Endothelial cell of hepatic sinusoid (primary cell): ENCODE measurements around the gene PSMB7.

ENCODE experiments used
- in situ Hi-C: cut with HindIII; loops from 2 replicates; pipeline ENCODE4 v1.10.0; 2017; ENCODE audit warnings: low sequenced_read_pairs

The PSMB7 gene

DNA sequence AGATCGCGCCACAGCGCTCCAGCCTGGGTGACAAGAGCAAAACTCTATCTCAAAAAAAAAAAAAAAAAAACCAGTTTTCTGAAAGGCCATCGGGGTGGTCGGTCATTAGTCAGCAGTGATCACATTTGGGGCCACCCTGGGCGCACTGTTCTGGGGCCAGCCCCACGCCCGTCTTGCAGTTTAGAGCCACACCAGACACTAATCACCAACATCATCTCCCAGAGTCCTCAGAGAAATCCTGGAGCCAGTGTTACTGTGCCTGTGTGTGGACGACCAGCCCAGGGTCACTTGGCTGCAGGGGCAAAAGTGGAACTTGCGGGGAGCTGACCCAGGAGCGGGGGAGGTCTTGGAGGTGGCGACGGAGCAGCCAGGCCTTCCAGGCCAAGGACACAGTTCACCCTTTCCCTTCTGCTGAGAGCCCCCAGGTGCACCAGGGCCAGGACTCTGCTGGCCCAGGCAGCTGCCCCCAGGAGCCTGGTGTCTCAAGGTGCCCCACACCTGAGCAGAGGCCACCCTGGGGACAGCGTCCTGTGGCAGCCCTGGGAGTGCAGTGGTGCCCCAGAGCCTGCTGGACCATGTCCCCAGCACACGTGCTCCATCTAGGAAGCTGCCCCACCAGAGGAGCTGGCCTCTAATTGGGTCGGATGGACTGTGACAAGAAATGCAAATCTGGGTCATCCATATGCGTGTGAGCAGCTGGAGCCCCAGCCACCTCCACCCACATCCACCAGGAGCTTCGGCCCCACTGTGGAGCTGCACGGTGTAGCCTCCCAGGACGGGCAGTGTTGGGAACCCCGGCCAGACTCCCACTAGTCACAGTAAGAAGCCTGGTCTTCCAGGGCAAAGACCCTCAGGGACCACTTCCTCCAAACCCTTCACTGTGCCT, 106.4 kb downstream of the PSMB7 start:
- in situ Hi-C loops, result no loop called here

DNA sequence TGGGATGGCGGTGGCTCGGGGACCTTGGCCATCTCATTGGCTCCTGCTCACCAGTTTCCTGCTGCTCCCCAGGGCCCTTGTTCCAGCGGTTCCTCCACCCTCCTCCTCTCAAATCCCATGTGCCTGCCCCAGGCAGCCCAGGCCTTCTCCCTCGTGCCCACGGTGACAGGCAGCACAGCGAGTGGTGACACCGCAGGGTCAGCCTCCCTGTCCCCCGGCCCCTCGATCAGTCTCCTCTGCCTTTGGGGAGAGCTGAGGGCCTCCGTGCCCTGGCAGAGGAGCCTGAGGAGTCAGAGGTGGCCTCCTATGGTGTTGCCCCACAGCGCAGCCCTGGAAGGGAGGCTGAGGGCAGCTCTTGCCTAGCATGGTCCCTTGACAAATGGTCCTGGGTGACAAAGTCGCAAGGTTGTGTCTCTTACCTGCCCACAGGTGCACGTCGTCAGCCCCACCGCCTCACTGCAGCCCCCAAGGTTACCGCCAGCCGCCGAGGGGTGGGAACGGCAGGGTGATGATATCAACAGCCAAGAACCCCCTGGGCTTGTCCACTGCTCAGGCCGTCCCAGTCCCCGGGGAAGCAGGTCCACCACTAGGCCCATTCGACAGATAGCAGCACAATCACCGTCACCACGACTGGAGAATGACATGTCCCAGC, 107.7 kb downstream of the PSMB7 start:
- in situ Hi-C loops, result no loop called here

DNA sequence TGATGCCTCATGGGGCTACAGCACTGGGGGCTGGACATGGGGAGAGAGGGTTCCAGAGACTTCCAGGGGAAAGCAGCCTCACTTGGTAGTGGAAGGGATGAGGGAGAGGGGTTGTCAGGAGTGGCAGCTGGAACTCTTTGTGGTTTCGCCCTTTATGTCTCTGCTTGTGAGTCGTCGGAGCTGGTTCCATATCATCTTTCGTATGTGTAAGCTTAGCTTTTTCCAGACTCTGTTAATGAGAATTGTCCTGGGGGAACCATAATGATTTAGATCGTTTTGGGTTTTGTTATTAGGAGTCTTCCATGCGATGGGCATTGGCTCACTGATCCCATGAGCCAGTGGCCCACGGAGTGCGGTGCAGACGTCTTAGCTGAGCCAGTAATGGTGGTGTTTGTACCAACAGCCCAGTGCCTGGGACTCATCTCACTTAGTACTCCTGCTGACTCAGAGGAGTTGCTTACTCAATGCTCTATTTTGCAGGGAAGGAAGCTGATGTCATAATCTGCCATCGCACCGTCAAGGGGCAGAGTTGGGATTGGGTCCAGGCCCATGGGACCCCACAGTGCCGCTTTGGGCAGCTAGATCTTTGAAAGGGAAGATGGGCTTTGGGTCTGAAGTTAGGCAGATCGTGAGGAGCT, 109.0 kb downstream of the PSMB7 start:
- in situ Hi-C loops, result no loop called here

DNA sequence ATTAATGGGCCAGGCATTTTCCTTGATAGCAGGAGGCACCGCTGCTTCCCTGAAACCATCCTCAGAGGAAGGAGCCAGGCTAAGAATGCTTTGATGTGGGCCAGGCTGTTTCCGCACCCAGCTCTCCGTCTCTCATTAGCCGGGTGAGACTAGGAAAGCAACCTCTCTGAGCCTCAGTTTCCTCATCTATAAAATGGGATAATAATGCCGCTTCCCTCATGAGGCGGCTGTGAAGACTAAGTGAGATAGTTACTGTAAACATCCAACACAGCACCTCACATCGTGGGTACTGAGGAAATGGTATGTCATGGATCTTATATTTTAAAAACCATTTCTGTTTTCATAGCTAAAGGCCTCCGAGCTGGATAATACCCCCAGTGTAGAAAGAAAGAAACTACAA, 111.0 kb downstream of the PSMB7 start:
- in situ Hi-C loops, result loop anchor here (5.0 kb wide), 1 partner anchor 57 kb away; no protein-coding TSS in a partner anchor

DNA sequence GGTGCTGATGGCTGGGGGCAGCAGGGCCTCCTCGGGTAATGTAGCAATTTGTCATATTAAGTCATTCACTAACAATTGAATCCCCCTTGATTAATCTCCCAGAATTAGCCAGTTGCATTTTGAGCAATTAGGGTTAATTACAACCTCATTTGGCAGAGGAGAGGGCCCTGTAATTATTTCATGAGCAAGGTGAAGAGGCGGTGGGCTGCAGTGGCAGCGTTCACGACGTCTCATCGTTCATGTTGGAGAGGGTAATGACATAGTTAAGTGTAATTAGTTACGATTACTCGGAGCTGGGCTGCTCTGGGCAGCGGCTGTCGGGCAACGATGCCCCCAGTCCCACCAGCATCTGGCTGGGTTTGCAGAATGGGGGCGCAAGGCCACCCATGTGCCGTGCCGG, 111.5 kb downstream of the PSMB7 start:
- in situ Hi-C loops, result loop anchor here (5.0 kb wide), 1 partner anchor 56 kb away; no protein-coding TSS in a partner anchor
